HepG2 (cell line): ENCODE measurements around the gene DHRS13. TPM values are rescaled to one million over a fixed set of nuclear protein-coding genes. Genes with fewer than 3 reads are reported as not detected.

Experiments used
- CEBPZ ChIP-seq: IDR thresholded peaks from 2 replicates; pipeline ENCODE4 v1.6.1; 2012; ENCODE audit warnings: low read length, improper control_type of control experiment
- CHD2 ChIP-seq: IDR thresholded peaks from 2 replicates; pipeline ENCODE4 v1.6.1; 2011; ENCODE audit warnings: low read depth, low read length, improper control_type of control experiment
- CREM ChIP-seq, 2 experiments: sonication (generic) in 1 of 2; formaldehyde crosslinking in 1 of 2; IDR thresholded peaks; 2 replicates each; pipeline versions ENCODE4 v1.4.0 to v1.6.1; 2016 to 2020; ENCODE audit warnings: antibody characterized with exemption in 1 of 2, mild to moderate bottlenecking in 1 of 2, missing genetic modification reagents in 1 of 2
- DDIT3 ChIP-seq: sonication (generic); formaldehyde crosslinking; IDR thresholded peaks from 2 replicates; pipeline ENCODE4 v1.4.0; 2020; ENCODE audit warnings: mild to moderate bottlenecking, missing genetic modification reagents
- FOXA3 ChIP-seq: IDR thresholded peaks from 2 replicates; pipeline ENCODE4 v1.6.1; 2016; ENCODE audit warnings: missing genetic modification reagents, missing compliant biosample characterization
- IRF2 ChIP-seq: IDR thresholded peaks from 2 replicates; pipeline ENCODE4 v1.6.1; 2018; ENCODE audit warnings: missing genetic modification reagents, missing compliant biosample characterization
- SCMH1 ChIP-seq: sonication (generic); formaldehyde crosslinking; IDR thresholded peaks from 2 replicates; pipeline ENCODE4 v1.9.0; 2021; ENCODE audit warnings: missing genetic modification reagents, mild to moderate bottlenecking, borderline replicate concordance
- SNAPC4 ChIP-seq: sonication (generic); formaldehyde crosslinking; IDR thresholded peaks from 2 replicates; pipeline ENCODE4 v1.4.0; 2020; ENCODE audit warnings: mild to moderate bottlenecking, missing genetic modification reagents
- THRA ChIP-seq: sonication (generic); formaldehyde crosslinking; IDR thresholded peaks from 2 replicates; pipeline ENCODE4 v1.4.0; 2020; ENCODE audit warnings: missing genetic modification reagents, borderline replicate concordance
- ZNF678 ChIP-seq: sonication (generic); formaldehyde crosslinking; IDR thresholded peaks from 2 replicates; pipeline ENCODE4 v1.4.0; 2020; ENCODE audit warnings: mild to moderate bottlenecking, missing genetic modification reagents
- polyA plus RNA-seq, 8 experiments: library from polyadenylated mRNA; depleted of rRNA in 3 of 8; stranded (reverse) in 7 of 8; unstranded in 1 of 8; fragments of >200 nt; fragmentation: Illumina TruSeq in 4 of 8; extraction: Trizol in 4 of 8; gene quantifications; 2 replicates each; pipeline versions ENCODE4 v1.2.1 to v1.2.3, GENCODE V29; 2011 to 2016; ENCODE audit warnings: low read depth in 4 of 8, missing spikeins in 1 of 8, mixed read lengths in 1 of 8; ENCODE audit not compliant: insufficient read depth in 1 of 8
- total RNA-seq, 5 experiments: library from RNA; depleted of rRNA; stranded (reverse); fragments of >200 nt; fragmentation: Illumina TruSeq; extraction: Trizol; gene quantifications; 2 replicates each; pipeline ENCODE4 v1.2.3, GENCODE V29; 2016; ENCODE audit warnings: low read depth in 1 of 5
- TF ChIP-seq, protein P1 (sequence below): IDR thresholded peaks from 2 replicates; pipeline ENCODE4 v1.6.1; 2016; ENCODE audit warnings: control low read depth
- TF ChIP-seq, protein P2 (sequence below): sonication (generic); formaldehyde crosslinking; IDR thresholded peaks from 2 replicates; pipeline ENCODE4 v1.9.0; 2021; ENCODE audit warnings: missing genetic modification reagents, mild to moderate bottlenecking, borderline replicate concordance

The DHRS13 gene
- total and polyA plus RNA-seq, 2 of the 13 experiments (the other 11 are each of a cell fraction or from before 2014, with no cell fraction given), result 11.8 to 12.6 TPM

- TF ChIP-seq, protein P1, sequence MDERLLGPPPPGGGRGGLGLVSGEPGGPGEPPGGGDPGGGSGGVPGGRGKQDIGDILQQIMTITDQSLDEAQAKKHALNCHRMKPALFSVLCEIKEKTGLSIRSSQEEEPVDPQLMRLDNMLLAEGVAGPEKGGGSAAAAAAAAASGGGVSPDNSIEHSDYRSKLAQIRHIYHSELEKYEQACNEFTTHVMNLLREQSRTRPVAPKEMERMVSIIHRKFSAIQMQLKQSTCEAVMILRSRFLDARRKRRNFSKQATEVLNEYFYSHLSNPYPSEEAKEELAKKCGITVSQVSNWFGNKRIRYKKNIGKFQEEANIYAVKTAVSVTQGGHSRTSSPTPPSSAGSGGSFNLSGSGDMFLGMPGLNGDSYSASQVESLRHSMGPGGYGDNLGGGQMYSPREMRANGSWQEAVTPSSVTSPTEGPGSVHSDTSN (CRISPR knock-in tag), result no peak
- TF ChIP-seq THRA (CRISPR knock-in tag), result peak; percentile 71; the same call in 1 of the 2 replicates
- no peak; the same call in 1 of the 2 replicates for TF ChIP-seq ZNF678 (CRISPR knock-in tag)
- no peak for TF ChIP-seq CREM (IDR thresholded peaks at IDR 0.05)
- TF ChIP-seq CREM (CRISPR knock-in tag; IDR thresholded peaks at IDR 0.05), result no peak
- TF ChIP-seq, protein P2, sequence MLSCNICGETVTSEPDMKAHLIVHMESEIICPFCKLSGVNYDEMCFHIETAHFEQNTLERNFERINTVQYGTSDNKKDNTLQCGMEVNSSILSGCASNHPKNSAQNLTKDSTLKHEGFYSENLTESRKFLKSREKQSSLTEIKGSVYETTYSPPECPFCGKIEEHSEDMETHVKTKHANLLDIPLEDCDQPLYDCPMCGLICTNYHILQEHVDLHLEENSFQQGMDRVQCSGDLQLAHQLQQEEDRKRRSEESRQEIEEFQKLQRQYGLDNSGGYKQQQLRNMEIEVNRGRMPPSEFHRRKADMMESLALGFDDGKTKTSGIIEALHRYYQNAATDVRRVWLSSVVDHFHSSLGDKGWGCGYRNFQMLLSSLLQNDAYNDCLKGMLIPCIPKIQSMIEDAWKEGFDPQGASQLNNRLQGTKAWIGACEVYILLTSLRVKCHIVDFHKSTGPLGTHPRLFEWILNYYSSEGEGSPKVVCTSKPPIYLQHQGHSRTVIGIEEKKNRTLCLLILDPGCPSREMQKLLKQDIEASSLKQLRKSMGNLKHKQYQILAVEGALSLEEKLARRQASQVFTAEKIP (CRISPR knock-in tag), result no peak
- no peak for TF ChIP-seq SNAPC4 (CRISPR knock-in tag)
- no peak for TF ChIP-seq SCMH1 (CRISPR knock-in tag)
- TF ChIP-seq CHD2, result no peak
- no peak for TF ChIP-seq DDIT3 (CRISPR knock-in tag)
- TF ChIP-seq FOXA3 (CRISPR knock-in tag), result peak; percentile 79; the same call in 1 of the 2 replicates
- no peak for TF ChIP-seq CEBPZ
- peak; percentile 89 for TF ChIP-seq IRF2 (CRISPR knock-in tag)
These were observed at the start of gene DHRS13 (continued) for GRCh38 chr17:28902819-28903545.
